Activated CD8-positive, alpha-beta memory T cell treated with anti-CD3 and anti-CD28 coated beads for 48 hours (primary cell): Measurements from ENCODE around the gene IL11RA.

ENCODE experiments used
- DNase-seq, 3 experiments: peaks; one replicate each; pipeline ENCODE4 v3.0.0-alpha.2; 2020; ENCODE audit warnings: low read depth in 2 of 3, low spot score in 2 of 3

IL11RA gene

GRCh38 chr9:34652602-34653000 is 616 bp downstream of the IL11RA start:
- no peak for DNase-seq

GRCh38 chr9:34653151-34654072 is 1.4 kb downstream of the IL11RA start:
- no peak for DNase-seq

GRCh38 chr9:34654323-34655051 is 2.5 kb downstream of the IL11RA start:
- no peak for DNase-seq

- no peak for DNase-seq
Measured at GRCh38 chr9:34655394-34655793, 3.4 kb downstream of the IL11RA start.

- DNase-seq: no peak
Measured at GRCh38 chr9:34656992-34657391, 5.0 kb downstream of the IL11RA start.

GRCh38 chr9:34658461-34658860 is 6.5 kb downstream of the IL11RA start:
- DNase-seq: no peak

GRCh38 chr9:34659592-34660253 is 7.7 kb downstream of the IL11RA start:
- no peak for DNase-seq

GRCh38 chr9:34662526-34663302 is 10.7 kb downstream of the IL11RA start, which contains the start of gene CCL27:
CCL27 (minus strand) TSS chr9:34662657; CDS start chr9:34662633, 24 bp downstream.
- no peak for DNase-seq

GRCh38 chr9:34663303-34663605 is 11.3 kb downstream of the IL11RA start:
- DNase-seq: no peak

- DNase-seq: peak in 1 of 3 experiments; percentile 68
Measured at GRCh38 chr9:34664281-34665066, 12.5 kb downstream of the IL11RA start.

GRCh38 chr9:34665067-34665380 is 13.0 kb downstream of the IL11RA start:
- DNase-seq: no peak

GRCh38 chr9:34665381-34666250 is 13.6 kb downstream of the IL11RA start:
- peak; percentile 44 to 70 (median 50) for DNase-seq

- DNase-seq: no peak
Measured at GRCh38 chr9:34669809-34670562, 18.0 kb downstream of the IL11RA start.

- no peak for DNase-seq
Measured at GRCh38 chr9:34671307-34671706, 19.3 kb downstream of the IL11RA start.

- no peak for DNase-seq
Measured at GRCh38 chr9:34674440-34674839, 22.5 kb downstream of the IL11RA start.

GRCh38 chr9:34675048-34675714 is 23.2 kb downstream of the IL11RA start:
- DNase-seq: peak in 1 of 3 experiments; percentile 27

- DNase-seq: no peak
Measured at GRCh38 chr9:34675869-34676268, 23.9 kb downstream of the IL11RA start.

GRCh38 chr9:34684145-34684544 is 32.2 kb downstream of the IL11RA start:
- DNase-seq: no peak
